ENCODE data around the gene ADPRS.

DNA sequence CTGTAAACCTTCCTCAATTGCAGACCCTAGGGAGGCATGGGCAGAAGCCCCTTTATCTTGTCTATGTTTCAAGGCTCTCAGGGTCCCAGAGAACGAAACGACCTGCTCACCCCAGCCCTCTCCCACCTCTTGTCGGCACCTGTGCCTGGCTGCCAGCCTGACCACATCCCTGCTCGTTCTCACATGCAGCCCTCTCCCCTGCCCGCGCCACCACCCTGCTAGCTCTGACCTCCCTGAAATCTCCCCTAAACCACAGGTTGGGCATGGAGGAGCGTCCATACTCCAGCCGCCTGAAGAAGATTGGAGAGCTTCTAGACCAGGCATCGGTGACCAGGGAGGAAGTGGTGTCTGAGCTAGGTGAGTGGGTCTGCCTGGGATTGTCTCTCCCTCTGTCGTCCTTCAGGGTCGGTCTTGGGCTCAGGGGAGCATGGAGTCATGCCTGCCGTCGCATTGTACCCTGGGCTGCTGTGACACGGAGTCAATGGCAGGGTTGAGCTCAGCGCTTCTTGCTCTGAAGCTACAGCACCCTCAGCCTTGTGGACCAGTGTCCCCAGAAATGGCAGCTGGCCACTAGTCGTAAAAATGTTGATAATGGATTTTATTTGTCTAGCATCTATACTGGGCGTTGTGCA lies 3.6 kb downstream of the ADPRS start:
- TF ChIP-seq, protein P1, sequence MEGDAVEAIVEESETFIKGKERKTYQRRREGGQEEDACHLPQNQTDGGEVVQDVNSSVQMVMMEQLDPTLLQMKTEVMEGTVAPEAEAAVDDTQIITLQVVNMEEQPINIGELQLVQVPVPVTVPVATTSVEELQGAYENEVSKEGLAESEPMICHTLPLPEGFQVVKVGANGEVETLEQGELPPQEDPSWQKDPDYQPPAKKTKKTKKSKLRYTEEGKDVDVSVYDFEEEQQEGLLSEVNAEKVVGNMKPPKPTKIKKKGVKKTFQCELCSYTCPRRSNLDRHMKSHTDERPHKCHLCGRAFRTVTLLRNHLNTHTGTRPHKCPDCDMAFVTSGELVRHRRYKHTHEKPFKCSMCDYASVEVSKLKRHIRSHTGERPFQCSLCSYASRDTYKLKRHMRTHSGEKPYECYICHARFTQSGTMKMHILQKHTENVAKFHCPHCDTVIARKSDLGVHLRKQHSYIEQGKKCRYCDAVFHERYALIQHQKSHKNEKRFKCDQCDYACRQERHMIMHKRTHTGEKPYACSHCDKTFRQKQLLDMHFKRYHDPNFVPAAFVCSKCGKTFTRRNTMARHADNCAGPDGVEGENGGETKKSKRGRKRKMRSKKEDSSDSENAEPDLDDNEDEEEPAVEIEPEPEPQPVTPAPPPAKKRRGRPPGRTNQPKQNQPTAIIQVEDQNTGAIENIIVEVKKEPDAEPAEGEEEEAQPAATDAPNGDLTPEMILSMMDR (conservative IDR thresholded peaks at IDR 0.05 in 1 of 2, IDR thresholded peaks at IDR 0.05 in 1 of 2; ENCODE audit: low read depth in 1 of 2, low read length in 2 of 2), result no peak
- TF ChIP-seq EZH2 (IDR thresholded peaks at IDR 0.05; ENCODE audit: low read length, missing control alignments), result no peak
